Uterus (tissue), 4 donors: Measurements from ENCODE around the gene FHIT. TPM values are rescaled to one million over a fixed set of nuclear protein-coding genes. Genes with fewer than 3 reads are reported as not detected.

ENCODE experiments used
- DNase-seq, 2 donors: peaks; one replicate each; pipeline ENCODE4 v3.0.0-alpha.2; 2019 to 2020
- H3K27ac ChIP-seq, 2 donors: fragments of 200-600 bp; sonication (generic); 1 replicate in 1 of 2; 2 replicates in 1 of 2; pipeline ENCODE4 v1.5.1; 2016 to 2018
- H3K27me3 ChIP-seq, 2 donors: fragments of 200-600 bp; sonication (generic); one replicate each; pipeline ENCODE4 v1.5.1; 2018 to 2019; ENCODE audit warnings: control low read depth in 1 of 2
- H3K36me3 ChIP-seq, 2 donors: fragments of 200-600 bp; sonication (generic); one replicate each; pipeline ENCODE4 v1.5.1; 2019; ENCODE audit warnings: control low read depth in 1 of 2
- H3K4me1 ChIP-seq, 2 donors: fragments of 200-600 bp; sonication (generic); one replicate each; pipeline ENCODE4 v1.5.1; 2018 to 2019; ENCODE audit warnings: control low read depth in 1 of 2
- H3K4me3 ChIP-seq, 2 donors: fragments of 200-600 bp; sonication (generic); 1 replicate in 1 of 2; 2 replicates in 1 of 2; pipeline ENCODE4 v1.5.1; 2018 to 2019; ENCODE audit warnings: mild to moderate bottlenecking in 1 of 2
- H3K9me3 ChIP-seq, 2 donors: fragments of 200-600 bp; sonication (generic); one replicate each; pipeline ENCODE4 v1.5.1; 2019; ENCODE audit warnings: control low read depth in 1 of 2
- CTCF ChIP-seq, 4 experiments: fragments of 200-600 bp in 2 of 4; fragments of 450-650 bp in 2 of 4; sonication (generic) in 2 of 4; IDR thresholded peaks; one replicate each; pipeline ENCODE4 v1.5.1; 2016 to 2019; ENCODE audit warnings: antibody characterized with exemption in 4 of 4, mild to moderate bottlenecking in 2 of 4, moderate library complexity in 1 of 4
- POLR2A ChIP-seq, 2 donors: fragments of 450-650 bp; IDR thresholded peaks; one replicate each; pipeline ENCODE4 v1.6.1; 2016; ENCODE audit warnings: antibody characterized with exemption in 2 of 2, mild to moderate bottlenecking in 1 of 2, moderate library complexity in 1 of 2
- intact Hi-C: fragments of 100-400 bp; cut with DNase I; formaldehyde crosslinking; loops from one replicate; pipeline ENCODE4 v1.15.1; 2023; ENCODE audit warnings: low total_unique reads
- total RNA-seq, 4 donors: library from RNA; depleted of rRNA in 3 of 4; stranded (reverse); fragments of >200 nt in 3 of 4; gene quantifications; one replicate each; pipeline versions ENCODE4 v1.1.0 to v1.2.4, GENCODE V29; 2014 to 2023
- donor health status: DM: yes; HTN: yes; CAD: no.

FHIT gene
- total RNA-seq, 4 donors from 2014 or later = 1.3 to 15.2 (median 7.3) TPM

GRCh38 chr3:61060411-61060861 is 190.8 kb downstream of the FHIT start:
- Histone ChIP-seq H3K36me3 (no peaks in the 10 kb centered on the region), H3K27ac (no peak overlapping the region), H3K9me3 (no peaks in the 10 kb centered on the region), H3K4me3 (no peak overlapping the region), H3K27me3 (no peaks in the 10 kb centered on the region), H3K4me1 (no peaks in the 10 kb centered on the region)
- intact Hi-C loops = no loop called here
- no peak for DNase-seq
- TF ChIP-seq POLR2A (IDR thresholded peaks at IDR 0.05) = no peak
- no peak for TF ChIP-seq CTCF (IDR thresholded peaks at IDR 0.05)

- H3K36me3 ChIP-seq = no peaks in the 10 kb centered on the region
- H3K9me3 ChIP-seq = no peaks in the 10 kb centered on the region
- H3K27me3 ChIP-seq = no peaks in the 10 kb centered on the region
- no peak overlapping the region for H3K27ac ChIP-seq
- no peak for DNase-seq
- intact Hi-C loops = no loop called here
- H3K4me3 ChIP-seq = no peak overlapping the region
- H3K4me1 ChIP-seq = no peaks in the 10 kb centered on the region
- no peak for TF ChIP-seq POLR2A (IDR thresholded peaks at IDR 0.05)
- TF ChIP-seq CTCF (IDR thresholded peaks at IDR 0.05) = no peak
Observed at GRCh38 chr3:61058836-61059235, 192.4 kb downstream of the FHIT start.

GRCh38 chr3:61057464-61057863 is 193.8 kb downstream of the FHIT start:
- no peak overlapping the region for H3K27ac ChIP-seq
- intact Hi-C loops = no loop called here
- H3K9me3 ChIP-seq = no peaks in the 10 kb centered on the region
- H3K4me3 ChIP-seq = no peak overlapping the region
- H3K27me3 ChIP-seq = no peaks in the 10 kb centered on the region
- no peak for TF ChIP-seq CTCF (IDR thresholded peaks at IDR 0.05)
- no peak for TF ChIP-seq POLR2A (IDR thresholded peaks at IDR 0.05)
- H3K4me1 ChIP-seq = no peaks in the 10 kb centered on the region
- no peaks in the 10 kb centered on the region for H3K36me3 ChIP-seq
- no peak for DNase-seq

GRCh38 chr3:61055447-61055846 is 195.8 kb downstream of the FHIT start:
- Histone ChIP-seq H3K36me3 (no peaks in the 10 kb centered on the region), H3K4me1 (no peaks in the 10 kb centered on the region), H3K4me3 (no peak overlapping the region), H3K27ac (no peak overlapping the region), H3K9me3 (no peaks in the 10 kb centered on the region), H3K27me3 (no peaks in the 10 kb centered on the region)
- intact Hi-C loops = no loop called here
- DNase-seq = no peak
- no peak for TF ChIP-seq CTCF (IDR thresholded peaks at IDR 0.05)

- H3K36me3 ChIP-seq = no peaks in the 10 kb centered on the region
- DNase-seq = no peak
- TF ChIP-seq POLR2A (IDR thresholded peaks at IDR 0.05) = no peak
- TF ChIP-seq CTCF (IDR thresholded peaks at IDR 0.05) = no peak
- H3K27me3 ChIP-seq = no peaks in the 10 kb centered on the region
- no peak overlapping the region for H3K4me3 ChIP-seq
- H3K4me1 ChIP-seq = no peaks in the 10 kb centered on the region
- intact Hi-C loops = no loop called here
- H3K27ac ChIP-seq = no peak overlapping the region
- no peaks in the 10 kb centered on the region for H3K9me3 ChIP-seq
Observed at GRCh38 chr3:61053781-61054496, 197.3 kb downstream of the FHIT start.
